Measurements from ENCODE around the gene MED27. TPM values are rescaled to one million over a fixed set of nuclear protein-coding genes. Genes with fewer than 3 reads are reported as not detected.

MED27 gene, protein sequence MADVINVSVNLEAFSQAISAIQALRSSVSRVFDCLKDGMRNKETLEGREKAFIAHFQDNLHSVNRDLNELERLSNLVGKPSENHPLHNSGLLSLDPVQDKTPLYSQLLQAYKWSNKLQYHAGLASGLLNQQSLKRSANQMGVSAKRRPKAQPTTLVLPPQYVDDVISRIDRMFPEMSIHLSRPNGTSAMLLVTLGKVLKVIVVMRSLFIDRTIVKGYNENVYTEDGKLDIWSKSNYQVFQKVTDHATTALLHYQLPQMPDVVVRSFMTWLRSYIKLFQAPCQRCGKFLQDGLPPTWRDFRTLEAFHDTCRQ
- 10 to 100 TPM; 28.3 to 31.8 TPM for total RNA-seq

DNA sequence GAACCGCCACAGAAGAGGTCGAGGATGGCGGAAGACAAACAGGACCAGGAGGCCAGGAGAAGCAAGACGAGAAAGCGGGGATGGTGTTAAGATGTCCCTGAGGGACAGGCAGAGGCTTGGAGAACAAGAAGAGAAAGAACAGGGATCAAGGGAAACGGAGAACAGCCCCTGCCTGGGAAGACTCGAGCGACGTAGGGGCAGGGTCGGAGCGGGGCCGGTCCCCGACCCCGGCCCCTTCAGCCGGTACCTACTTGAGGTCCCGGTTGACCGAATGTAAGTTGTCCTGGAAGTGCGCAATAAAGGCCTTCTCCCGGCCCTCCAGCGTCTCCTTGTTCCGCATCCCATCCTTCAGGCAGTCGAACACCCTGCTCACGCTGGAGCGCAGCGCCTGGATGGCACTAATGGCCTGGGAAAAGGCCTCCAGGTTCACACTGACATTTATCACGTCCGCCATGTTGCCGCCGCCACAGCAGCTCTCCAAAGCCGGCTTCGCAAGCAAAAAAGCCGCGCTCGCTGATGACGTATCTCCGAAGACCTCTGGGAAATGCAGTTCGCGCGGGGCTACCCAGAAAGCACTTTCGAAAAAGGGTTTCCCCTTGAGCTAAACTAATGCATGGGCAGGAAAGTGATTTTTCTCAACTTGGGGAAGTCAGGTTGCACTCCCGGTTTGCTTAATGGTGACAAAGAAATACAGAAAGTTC lies at the start of gene MED27:
MED27 (minus strand) TSS at position 477 of the 701 bp plus-strand sequence; CDS start at position 454, 23 bp downstream.
- Mint-ChIP-seq H3K36me3 (peaks cover 14 to 18% of the 10 kb centered on the region in 2 donors), H3K27ac (peak within 1 kb of the TSS; percentile 95), H3K9me3 (no peaks in the 10 kb centered on the region)
- DNase-seq (ENCODE audit: low spot score in 2 of 2): peak; percentile 83 to 90
- ATAC-seq: peak; percentile 95

GRCh38 chr9:132127888-132128534 lies 48.3 kb upstream of the MED27 start:
- no peak for DNase-seq (ENCODE audit: low spot score in 2 of 2)
- Mint-ChIP-seq H3K36me3 (no peaks in the 10 kb centered on the region), H3K9me3 (peaks cover 0 to 6% of the 10 kb centered on the region in 2 donors), H3K27ac (no peak overlapping the region)
- ATAC-seq: no peak

DNA sequence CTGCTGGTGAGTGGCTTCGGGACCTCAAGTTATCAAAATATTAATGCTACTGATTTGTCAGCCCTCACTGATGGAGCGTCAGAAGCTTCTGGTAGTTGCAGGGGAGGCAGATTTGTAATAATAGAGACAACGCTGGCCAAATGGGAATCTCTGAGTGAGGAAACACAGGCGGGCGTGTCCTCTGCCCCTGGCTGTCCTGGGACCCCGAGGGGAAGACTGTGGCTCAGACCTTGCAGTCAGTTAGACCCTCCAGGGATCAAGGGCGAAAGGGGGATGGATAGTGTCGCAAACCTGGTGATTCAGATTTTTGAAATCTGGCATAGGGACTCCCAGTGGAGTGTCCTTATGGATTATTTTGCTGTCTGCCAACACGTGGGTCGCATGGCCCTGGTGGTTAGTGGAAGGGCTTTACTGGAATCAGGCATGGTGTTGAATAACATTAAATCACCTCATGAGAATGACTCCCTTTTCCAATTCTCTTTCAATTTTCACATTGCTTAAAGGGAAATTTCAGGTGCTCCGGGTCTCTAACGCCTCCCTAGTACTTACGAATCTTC lies 47.1 kb upstream of the MED27 start:
- H3K27ac Mint-ChIP-seq: no peak overlapping the region
- H3K9me3 Mint-ChIP-seq: peaks cover 0 to 6% of the 10 kb centered on the region in 2 donors
- no peak for ATAC-seq
- DNase-seq (ENCODE audit: low spot score in 2 of 2): no peak
- H3K36me3 Mint-ChIP-seq: no peaks in the 10 kb centered on the region

DNA sequence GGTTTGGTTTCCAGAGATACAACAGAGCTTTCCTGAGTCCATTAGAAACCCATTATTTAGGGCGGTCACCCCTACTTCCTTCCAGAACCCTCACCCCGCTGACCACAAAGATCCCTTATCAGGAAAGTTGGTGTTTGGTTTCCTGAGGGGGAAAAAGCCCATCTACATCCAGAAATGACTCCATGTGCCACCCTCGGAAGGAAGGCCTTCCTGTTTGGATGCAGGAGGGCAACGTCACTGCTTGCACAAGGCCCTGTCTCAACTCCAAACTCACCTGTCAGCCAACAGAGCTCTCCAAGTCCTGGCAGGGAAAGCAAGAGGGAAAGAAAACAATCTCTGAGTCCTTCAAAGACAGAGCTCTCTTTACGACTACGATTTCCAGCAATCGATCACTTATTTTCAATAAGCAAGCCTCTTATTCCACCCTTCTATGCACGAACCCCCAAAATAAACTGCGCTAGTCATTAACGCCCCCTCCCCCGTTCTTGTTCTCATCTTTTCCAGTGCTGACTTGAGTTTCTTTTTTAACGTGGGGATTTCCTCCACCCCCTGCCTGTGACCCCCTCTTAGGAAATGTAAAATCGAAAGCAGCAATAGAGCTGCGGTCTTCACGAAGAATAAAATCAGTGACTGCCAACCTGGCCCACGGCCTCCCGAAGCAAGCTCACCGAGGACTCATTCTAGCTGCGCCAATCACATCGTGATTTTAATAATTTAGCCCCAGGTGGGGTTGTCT lies 46.4 kb upstream of the MED27 start:
- Mint-ChIP-seq H3K36me3 (no peaks in the 10 kb centered on the region), H3K27ac (no peak overlapping the region), H3K9me3 (peaks cover 0 to 6% of the 10 kb centered on the region in 2 donors)
- ATAC-seq (peak; percentile 13 to 59), DNase-seq (ENCODE audit: low spot score in 2 of 2) (no peak)

DNA sequence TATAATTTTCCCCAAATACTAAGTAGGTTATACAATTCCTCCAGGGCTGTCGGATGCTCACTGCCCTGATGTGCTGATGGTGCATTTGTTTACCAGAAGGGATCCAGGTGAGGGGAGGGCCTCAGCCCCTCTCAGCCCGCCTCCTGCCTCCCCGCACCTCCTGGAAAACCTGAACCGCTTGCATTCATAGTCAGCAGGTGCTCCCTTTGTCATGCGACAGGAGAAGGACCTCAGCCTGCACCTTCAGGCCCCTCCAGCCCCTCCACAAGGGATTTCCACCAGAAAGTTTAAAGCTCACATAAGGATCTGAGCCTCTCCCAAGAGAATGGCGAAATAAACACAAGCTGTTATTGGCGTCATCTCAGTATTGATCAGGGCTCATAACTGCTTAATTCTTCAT lies 45.7 kb upstream of the MED27 start:
- Mint-ChIP-seq H3K36me3 (no peaks in the 10 kb centered on the region), H3K27ac (no peak overlapping the region), H3K9me3 (peaks cover 0 to 6% of the 10 kb centered on the region in 2 donors)
- DNase-seq (ENCODE audit: low spot score in 2 of 2) (no peak), ATAC-seq (no peak)

GRCh38 chr9:132124800-132125199 lies 45.1 kb upstream of the MED27 start:
- no peak overlapping the region for H3K27ac Mint-ChIP-seq
- ATAC-seq (no peak), DNase-seq (ENCODE audit: low spot score in 2 of 2) (no peak)
- H3K36me3 Mint-ChIP-seq: no peaks in the 10 kb centered on the region
- peaks cover 0 to 6% of the 10 kb centered on the region in 2 donors for H3K9me3 Mint-ChIP-seq

- no peaks in the 10 kb centered on the region for H3K36me3 Mint-ChIP-seq
- DNase-seq (ENCODE audit: low spot score in 2 of 2) (no peak), ATAC-seq (no peak)
- H3K27ac Mint-ChIP-seq: no peak overlapping the region
- peaks cover 0 to 6% of the 10 kb centered on the region in 2 donors for H3K9me3 Mint-ChIP-seq
These were observed 41.4 kb upstream of the MED27 start for GRCh38 chr9:132121021-132121420.

DNA sequence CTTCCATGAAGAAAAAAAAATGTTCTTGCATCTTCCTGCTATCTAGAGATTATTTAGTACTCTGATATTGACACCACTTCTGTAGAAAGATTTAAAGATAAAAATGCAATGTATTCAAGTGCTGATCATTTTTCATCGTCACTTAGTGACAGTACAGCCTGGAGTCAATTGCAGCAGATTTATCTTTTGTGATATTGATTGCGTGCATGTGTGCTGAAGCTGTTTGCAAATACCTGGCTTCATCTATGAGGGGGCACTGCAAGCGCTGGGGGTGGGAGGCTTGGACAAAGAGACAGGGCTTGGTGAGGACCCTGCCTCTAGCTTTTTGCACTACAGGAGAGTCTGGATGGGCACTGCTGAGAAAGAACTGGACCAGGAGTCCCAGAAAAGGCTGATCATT lies 38.0 kb upstream of the MED27 start:
- DNase-seq (ENCODE audit: low spot score in 2 of 2) (no peak), ATAC-seq (no peak)
- H3K27ac Mint-ChIP-seq: no peak overlapping the region
- H3K36me3 Mint-ChIP-seq: no peaks in the 10 kb centered on the region
- H3K9me3 Mint-ChIP-seq: peaks cover 4 to 8% of the 10 kb centered on the region in 2 donors

DNA sequence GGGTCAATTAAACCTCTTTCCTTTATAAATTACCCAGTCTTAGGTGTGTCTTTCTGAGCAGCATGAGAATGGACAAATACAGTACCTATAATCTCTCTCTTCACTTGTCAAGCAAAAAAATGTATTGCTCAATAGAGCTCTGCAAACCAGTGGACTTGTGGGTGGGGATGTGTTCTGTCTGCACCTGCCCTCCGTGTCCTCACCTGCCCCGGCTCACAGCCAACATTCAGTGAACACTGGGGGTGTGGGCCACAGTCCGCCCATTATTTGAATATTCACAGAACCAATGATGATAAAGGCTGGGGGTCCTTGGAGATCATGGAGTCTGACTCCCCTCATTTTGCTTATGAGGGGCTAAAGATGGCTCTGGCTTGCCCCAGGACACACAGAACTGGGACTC lies 36.9 kb upstream of the MED27 start:
- Mint-ChIP-seq H3K9me3 (peaks cover 4 to 8% of the 10 kb centered on the region in 2 donors), H3K27ac (no peak overlapping the region), H3K36me3 (no peaks in the 10 kb centered on the region)
- no peak for ATAC-seq
- DNase-seq (ENCODE audit: low spot score in 2 of 2): no peak

- peak in 1 of 2 donors; percentile 58 for DNase-seq (ENCODE audit: low spot score in 2 of 2)
- no peak for ATAC-seq
- Mint-ChIP-seq H3K9me3 (peaks cover 4 to 8% of the 10 kb centered on the region in 2 donors), H3K27ac (no peak overlapping the region), H3K36me3 (no peaks in the 10 kb centered on the region)
These were observed 34.5 kb upstream of the MED27 start for GRCh38 chr9:132114102-132114707.

DNA sequence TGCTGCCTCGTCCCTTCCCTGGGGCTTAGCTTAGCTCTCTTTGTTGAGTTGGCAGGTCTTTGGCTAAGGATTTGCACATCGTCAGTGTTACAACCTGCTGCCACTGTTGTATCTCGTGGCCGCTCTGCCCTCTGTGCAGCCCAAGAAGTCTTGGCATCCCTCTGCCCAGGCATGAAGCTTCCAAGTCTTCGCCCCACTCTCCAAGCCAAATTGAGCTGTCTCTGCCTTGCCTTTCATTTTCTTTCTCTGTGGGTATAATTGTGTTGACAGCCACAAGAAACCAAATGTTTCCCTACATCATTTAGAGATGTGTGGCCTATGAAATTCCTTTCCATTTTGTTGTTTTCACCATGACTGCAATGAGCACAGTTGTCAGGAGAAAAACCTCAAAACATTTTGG lies 29.6 kb upstream of the MED27 start:
- ATAC-seq: no peak

GRCh38 chr9:132108728-132109127 lies 29.1 kb upstream of the MED27 start:
- H3K9me3 Mint-ChIP-seq: no peaks in the 10 kb centered on the region
- no peak overlapping the region for H3K27ac Mint-ChIP-seq
- ATAC-seq (no peak), DNase-seq (ENCODE audit: low spot score in 2 of 2) (no peak)
- no peaks in the 10 kb centered on the region for H3K36me3 Mint-ChIP-seq

More for the DNA sequence above, 29.6 kb upstream of the MED27 start:
- DNase-seq (ENCODE audit: low spot score in 2 of 2): no peak
- Mint-ChIP-seq H3K9me3 (peaks cover 3% of the 10 kb centered on the region in 2 donors), H3K36me3 (no peaks in the 10 kb centered on the region), H3K27ac (no peak overlapping the region)

DNA sequence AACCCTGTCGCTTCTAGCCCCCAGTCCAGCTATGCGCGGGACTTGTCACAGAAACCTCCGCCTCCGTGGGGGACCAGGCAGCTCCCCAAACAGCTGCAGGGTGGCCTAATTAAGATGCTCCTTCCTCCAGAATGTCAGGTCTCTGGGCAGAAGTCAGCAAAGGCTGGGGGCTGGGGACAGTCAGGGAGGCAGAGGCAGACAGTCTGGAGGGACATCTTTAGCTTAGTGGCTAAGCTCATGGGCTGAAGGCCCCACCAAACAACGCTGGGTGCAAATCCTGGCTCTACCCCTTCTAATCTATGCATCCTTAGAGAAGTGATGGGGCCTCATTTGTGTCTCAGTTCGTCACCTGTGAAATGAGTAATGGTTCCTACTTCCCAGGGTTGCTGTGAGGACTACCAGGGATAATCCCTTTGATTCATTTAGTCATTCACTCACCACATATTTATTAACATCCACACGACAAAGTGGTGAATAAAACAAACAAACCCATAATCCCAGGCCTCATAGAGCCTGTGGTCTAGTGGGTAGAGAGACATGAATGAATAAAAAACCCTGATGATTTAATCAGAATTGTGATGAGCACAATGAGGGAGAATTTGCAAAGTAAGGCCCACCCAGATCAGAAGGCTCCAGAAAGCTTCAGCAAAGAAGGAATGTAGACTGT lies 20.2 kb upstream of the MED27 start:
- Mint-ChIP-seq H3K9me3 (peaks cover 0 to 4% of the 10 kb centered on the region in 2 donors), H3K27ac (no peak overlapping the region), H3K36me3 (no peaks in the 10 kb centered on the region)
- no peak for DNase-seq (ENCODE audit: low spot score in 2 of 2)
- peak; percentile 44 to 59 for ATAC-seq

- Mint-ChIP-seq H3K27ac (no peak overlapping the region), H3K9me3 (peaks cover 0 to 4% of the 10 kb centered on the region in 2 donors), H3K36me3 (no peaks in the 10 kb centered on the region)
- no peak for DNase-seq (ENCODE audit: low spot score in 2 of 2)
- ATAC-seq: no peak
These were observed 19.5 kb upstream of the MED27 start for GRCh38 chr9:132099167-132099566.

- Mint-ChIP-seq H3K9me3 (peaks cover 0 to 4% of the 10 kb centered on the region in 2 donors), H3K36me3 (no peaks in the 10 kb centered on the region), H3K27ac (no peak overlapping the region)
- DNase-seq (ENCODE audit: low spot score in 2 of 2): no peak
- no peak for ATAC-seq
These were observed 14.7 kb upstream of the MED27 start for GRCh38 chr9:132094314-132094791.

Data from activated naive CD4-positive, alpha-beta T cell treated with anti-CD3 and anti-CD28 coated beads, Interleukin-2, amount 50 U/mL, for 72 hours (primary cell).